B cell (primary cell): ENCODE measurements around the gene CDIP1.

ENCODE experiments used
- CTCF ChIP-seq: fragments of 200-600 bp; IDR thresholded peaks from one replicate; pipeline ENCODE4 v1.8.0; 2022; ENCODE audit warnings: antibody characterized with exemption, mild to moderate bottlenecking
- EZH2 ChIP-seq: IDR thresholded peaks from 2 replicates; pipeline ENCODE4 v1.6.1; 2012; ENCODE audit warnings: borderline replicate concordance, low read depth, mild to moderate bottlenecking, moderate library complexity, low read length; ENCODE audit not compliant: insufficient read depth, poor library complexity, severe bottlenecking

DNA sequence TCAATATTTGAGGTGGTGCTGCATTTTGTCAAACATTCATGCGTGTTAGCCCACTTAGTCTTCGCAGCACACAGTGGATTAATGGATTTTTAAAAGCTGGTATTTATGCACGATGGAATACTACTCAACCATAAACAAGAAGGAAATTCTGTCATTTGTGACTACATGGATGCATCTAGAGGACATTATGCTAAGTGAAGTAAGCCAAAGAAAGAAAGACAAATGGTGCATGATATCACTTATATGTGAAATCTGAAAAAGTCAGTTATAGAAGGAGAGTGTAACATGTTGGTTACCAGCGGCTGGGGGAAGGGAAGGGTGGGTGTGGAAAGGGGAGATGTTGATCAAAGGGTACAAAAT lies 39.4 kb downstream of the CDIP1 start:
- TF ChIP-seq EZH2 (no peak), CTCF (no peak)
